ENCODE data around the gene HSPE1.

The HSPE1 gene

GRCh38 chr2:197486175-197486574 lies 14.0 kb upstream of the HSPE1 start:
- H3K4me2 ChIP-seq (ENCODE audit: insufficient read depth, low read length): no peak overlapping the region
- H4K20me1 ChIP-seq (ENCODE audit: insufficient read depth, low read length): peaks cover 16% of the 10 kb centered on the region; the same call in 1 of the 2 replicates
- H3K4me1 ChIP-seq (ENCODE audit: insufficient read depth, low read length): no peaks in the 10 kb centered on the region
- peaks cover 8% of the 10 kb centered on the region; the same call in 1 of the 2 replicates for H3K79me2 ChIP-seq (ENCODE audit: insufficient read depth, low read length)
- DNase-seq (no peak), ATAC-seq (ENCODE audit: insufficient read depth, low read depth) (no peak)
- no peak overlapping the region for H3K9ac ChIP-seq (ENCODE audit: low read depth, low read length)
- peaks cover 62% of the 10 kb centered on the region for H3K36me3 ChIP-seq (ENCODE audit: insufficient read depth, low read length)
- TF ChIP-seq, protein P1, sequence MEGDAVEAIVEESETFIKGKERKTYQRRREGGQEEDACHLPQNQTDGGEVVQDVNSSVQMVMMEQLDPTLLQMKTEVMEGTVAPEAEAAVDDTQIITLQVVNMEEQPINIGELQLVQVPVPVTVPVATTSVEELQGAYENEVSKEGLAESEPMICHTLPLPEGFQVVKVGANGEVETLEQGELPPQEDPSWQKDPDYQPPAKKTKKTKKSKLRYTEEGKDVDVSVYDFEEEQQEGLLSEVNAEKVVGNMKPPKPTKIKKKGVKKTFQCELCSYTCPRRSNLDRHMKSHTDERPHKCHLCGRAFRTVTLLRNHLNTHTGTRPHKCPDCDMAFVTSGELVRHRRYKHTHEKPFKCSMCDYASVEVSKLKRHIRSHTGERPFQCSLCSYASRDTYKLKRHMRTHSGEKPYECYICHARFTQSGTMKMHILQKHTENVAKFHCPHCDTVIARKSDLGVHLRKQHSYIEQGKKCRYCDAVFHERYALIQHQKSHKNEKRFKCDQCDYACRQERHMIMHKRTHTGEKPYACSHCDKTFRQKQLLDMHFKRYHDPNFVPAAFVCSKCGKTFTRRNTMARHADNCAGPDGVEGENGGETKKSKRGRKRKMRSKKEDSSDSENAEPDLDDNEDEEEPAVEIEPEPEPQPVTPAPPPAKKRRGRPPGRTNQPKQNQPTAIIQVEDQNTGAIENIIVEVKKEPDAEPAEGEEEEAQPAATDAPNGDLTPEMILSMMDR (IDR thresholded peaks at IDR 0.05; ENCODE audit: borderline replicate concordance, extremely low read depth, low read length, poor library complexity, severe bottlenecking): no peak
- TF ChIP-seq EZH2 (IDR thresholded peaks at IDR 0.05; ENCODE audit: borderline replicate concordance, low read depth, low read length, severe bottlenecking): no peak
- H3K4me3 ChIP-seq (ENCODE audit: low read depth in 1 of 2, low read length in 2 of 2): no peak overlapping the region
- H2AFZ ChIP-seq (ENCODE audit: low read depth, low read length): no peak overlapping the region
- H3K27ac ChIP-seq (ENCODE audit: low read length): no peak overlapping the region
- no peaks in the 10 kb centered on the region for H3K27me3 ChIP-seq (ENCODE audit: insufficient read depth, low read length, poor library complexity)
- H3K9me3 ChIP-seq (ENCODE audit: insufficient read depth, low read length, severe bottlenecking): peaks cover 5% of the 10 kb centered on the region

DNA sequence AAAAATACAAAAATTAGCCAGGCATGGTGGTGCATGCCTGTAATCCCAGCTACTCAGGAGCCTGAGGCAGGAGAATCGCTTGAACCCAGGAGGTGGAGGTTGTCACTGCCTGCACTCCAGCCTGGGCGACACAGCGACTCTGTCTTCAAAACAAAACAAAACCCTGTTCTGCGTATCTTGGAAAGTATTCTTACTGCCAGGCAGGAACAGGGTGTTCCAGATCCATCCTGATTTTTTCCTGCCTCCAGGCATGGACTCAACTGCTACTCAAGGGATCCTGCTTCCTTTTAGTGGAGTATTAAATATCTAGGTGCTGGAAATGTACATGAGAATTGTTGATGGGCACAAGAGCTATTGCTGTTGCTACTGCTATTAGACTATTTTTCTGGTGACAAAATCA lies 12.8 kb upstream of the HSPE1 start:
- no peak overlapping the region for H3K27ac ChIP-seq (ENCODE audit: low read length)
- H3K9ac ChIP-seq (ENCODE audit: low read depth, low read length): no peak overlapping the region
- H3K4me1 ChIP-seq (ENCODE audit: insufficient read depth, low read length): no peaks in the 10 kb centered on the region
- no peak overlapping the region for H3K4me2 ChIP-seq (ENCODE audit: insufficient read depth, low read length)
- peaks cover 5% of the 10 kb centered on the region for H3K9me3 ChIP-seq (ENCODE audit: insufficient read depth, low read length, severe bottlenecking)
- H2AFZ ChIP-seq (ENCODE audit: low read depth, low read length): no peak overlapping the region
- TF ChIP-seq EZH2 (IDR thresholded peaks at IDR 0.05; ENCODE audit: borderline replicate concordance, low read depth, low read length, severe bottlenecking): no peak
- TF ChIP-seq, protein P1 (IDR thresholded peaks at IDR 0.05; ENCODE audit: borderline replicate concordance, extremely low read depth, low read length, poor library complexity, severe bottlenecking): no peak
- H3K79me2 ChIP-seq (ENCODE audit: insufficient read depth, low read length): peaks cover 20% of the 10 kb centered on the region; the same call in 1 of the 2 replicates
- H3K27me3 ChIP-seq (ENCODE audit: insufficient read depth, low read length, poor library complexity): no peaks in the 10 kb centered on the region
- DNase-seq: no peak
- peaks cover 74% of the 10 kb centered on the region for H3K36me3 ChIP-seq (ENCODE audit: insufficient read depth, low read length)
- peaks cover 26% of the 10 kb centered on the region; the same call in 1 of the 2 replicates for H4K20me1 ChIP-seq (ENCODE audit: insufficient read depth, low read length)
- ATAC-seq (ENCODE audit: insufficient read depth, low read depth): no peak
- no peak overlapping the region for H3K4me3 ChIP-seq (ENCODE audit: low read depth in 1 of 2, low read length in 2 of 2)

DNA sequence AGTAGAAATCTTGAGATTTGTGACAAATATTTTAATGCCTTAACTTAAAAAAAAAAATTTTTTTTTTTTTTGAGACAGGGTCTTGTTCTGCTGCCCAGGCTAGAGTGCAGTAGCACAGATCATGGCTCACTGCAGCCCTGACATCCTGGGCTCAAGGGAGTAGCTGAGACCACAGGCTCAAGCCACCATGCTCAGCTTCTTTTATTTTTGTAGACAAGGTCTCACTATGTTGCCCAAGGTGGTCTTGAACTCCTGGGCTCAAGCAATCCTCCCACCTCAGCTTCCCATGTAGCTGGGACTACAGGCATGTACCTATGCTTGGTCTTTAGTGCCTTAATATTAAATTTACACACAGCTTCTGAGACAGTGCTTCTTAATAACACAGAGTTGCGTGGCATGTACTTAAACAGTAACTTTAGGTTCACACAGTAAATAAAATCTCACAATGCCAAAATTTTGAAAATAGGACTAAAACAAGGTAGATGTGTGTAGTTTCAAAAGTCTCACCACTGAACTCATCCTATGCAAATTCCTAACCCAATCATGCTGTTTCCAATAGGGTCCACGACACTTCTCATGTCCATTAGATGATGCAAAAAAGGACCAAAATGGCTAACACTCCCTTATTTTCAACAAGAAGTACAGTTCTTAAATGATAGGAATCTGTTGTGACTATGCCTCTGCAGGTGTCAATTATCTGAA lies 4.6 kb upstream of the HSPE1 start:
- Histone ChIP-seq H3K4me2 (ENCODE audit: insufficient read depth, low read length) (peak overlapping the region; percentile 80), H3K27me3 (ENCODE audit: insufficient read depth, low read length, poor library complexity) (no peaks in the 10 kb centered on the region), H3K9ac (ENCODE audit: low read depth, low read length) (peak overlapping the region; percentile 74), H3K4me3 (ENCODE audit: low read depth in 1 of 2, low read length in 2 of 2) (peak overlapping the region in 1 of 2 experiments; percentile 73; a peak in 2 of 4 replicates), H3K4me1 (ENCODE audit: insufficient read depth, low read length) (peaks cover 50% of the 10 kb centered on the region), H3K79me2 (ENCODE audit: insufficient read depth, low read length) (peaks cover 92% of the 10 kb centered on the region), H3K9me3 (ENCODE audit: insufficient read depth, low read length, severe bottlenecking) (no peaks in the 10 kb centered on the region), H2AFZ (ENCODE audit: low read depth, low read length) (no peak overlapping the region), H3K36me3 (ENCODE audit: insufficient read depth, low read length) (peaks cover 89% of the 10 kb centered on the region), H3K27ac (ENCODE audit: low read length) (no peak overlapping the region), H4K20me1 (ENCODE audit: insufficient read depth, low read length) (peaks cover 58% of the 10 kb centered on the region)
- ATAC-seq (ENCODE audit: insufficient read depth, low read depth) (no peak), DNase-seq (no peak)
- TF ChIP-seq EZH2 (IDR thresholded peaks at IDR 0.05; ENCODE audit: borderline replicate concordance, low read depth, low read length, severe bottlenecking): no peak
- TF ChIP-seq, protein P1 (IDR thresholded peaks at IDR 0.05; ENCODE audit: borderline replicate concordance, extremely low read depth, low read length, poor library complexity, severe bottlenecking): no peak

Data from DND-41 (cell line).